ENCODE data around the gene AOPEP.

- TF ChIP-seq POLR2A (IDR thresholded peaks at IDR 0.05) (no peak), CTCF (IDR thresholded peaks at IDR 0.05) (no peak)
Observed at GRCh38 chr9:94847486-94847885, 121.0 kb downstream of the AOPEP start.

Measured in uterus (tissue), 2 donors.